ENCODE measurements around the gene TUBA1A.
"Not testable (repeated sequence)": the region's sequence is repeated elsewhere in the genome, so short reads cannot be mapped to it uniquely, and the experiment has no call there.

TUBA1A gene

GRCh38 chr12:49144384-49144783 is 44.5 kb downstream of the TUBA1A start:
- DNase-seq, result no peak

GRCh38 chr12:49138999-49139398 is 49.9 kb downstream of the TUBA1A start:
- DNase-seq, result no peak

- DNase-seq, result no peak
These were observed 50.3 kb downstream of the TUBA1A start for GRCh38 chr12:49138587-49138986.

- DNase-seq, result no peak
These were observed 51.4 kb downstream of the TUBA1A start for GRCh38 chr12:49137476-49137875.

- DNase-seq, result not testable (repeated sequence)
These were observed 51.9 kb downstream of the TUBA1A start for GRCh38 chr12:49136997-49137396.
